K562 (cell line): Measurements from ENCODE around the gene UPF2.

Source experiments
- MAFG ChIP-seq: fragments of 450-650 bp; conservative IDR thresholded peaks from 2 replicates; pipeline ENCODE4 v1.6.1; 2016; ENCODE audit warnings: missing genetic modification characterization, missing compliant biosample characterization
- POLR2AphosphoS5 ChIP-seq: IDR thresholded peaks from 2 replicates; pipeline ENCODE4 v1.6.1; 2011; ENCODE audit warnings: mild to moderate bottlenecking, low read depth, low read length, moderate library complexity; ENCODE audit not compliant: control insufficient read depth, insufficient read depth
- ZBTB1 ChIP-seq: sonication (generic); formaldehyde crosslinking; IDR thresholded peaks from 2 replicates; pipeline ENCODE4 v1.8.1; 2023; ENCODE audit warnings: missing genetic modification reagents, low read depth, mild to moderate bottlenecking, borderline replicate concordance
- ZNF586 ChIP-seq: fragments of 450-650 bp; formaldehyde crosslinking; conservative IDR thresholded peaks from 2 replicates; pipeline ENCODE4 v1.4.0; 2020; ENCODE audit warnings: mild to moderate bottlenecking, moderate library complexity

DNA sequence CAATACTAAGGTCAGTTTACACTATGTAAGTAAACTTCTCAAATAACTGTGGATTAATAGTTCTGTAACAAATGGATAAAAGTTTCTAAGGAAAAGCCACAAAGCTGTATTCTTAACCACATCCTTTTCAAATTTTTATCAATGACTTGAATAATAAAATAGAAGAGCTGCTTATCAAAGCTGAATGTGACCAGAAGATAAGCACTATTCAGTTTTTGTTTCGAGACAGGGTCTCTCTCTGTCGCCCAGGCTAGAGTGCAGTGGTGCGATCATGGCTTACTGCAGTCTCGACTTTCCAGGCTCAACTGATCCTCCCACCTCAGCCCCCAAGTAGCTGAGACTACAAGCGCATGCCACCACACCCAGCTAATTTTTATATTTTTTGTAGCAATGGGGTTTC lies 17.0 kb downstream of the UPF2 start:
- TF ChIP-seq POLR2AphosphoS5 (no peak), ZNF586 (CRISPR knock-in tag) (no peak), ZBTB1 (CRISPR knock-in tag) (no peak), MAFG (tag) (no peak)
